Trophoblast cell (in vitro differentiated cells and primary cell): ENCODE results near the gene CLIC3.

ENCODE experiments used
- DNase-seq, 2 donors: peaks; one replicate each; pipeline ENCODE4 v3.0.0-alpha.2; 2016
- H2AFZ ChIP-seq: 2 replicates; pipeline ENCODE4 v1.6.1; 2013; ENCODE audit warnings: low read length, moderate library complexity, mild to moderate bottlenecking; ENCODE audit not compliant: insufficient read depth, poor library complexity
- H2AK5ac ChIP-seq: 2 replicates; pipeline ENCODE4 v1.6.1; 2013; ENCODE audit warnings: mild to moderate bottlenecking, low read length
- H2BK120ac ChIP-seq: 2 replicates; pipeline ENCODE4 v1.6.1; 2013; ENCODE audit warnings: low read length, mild to moderate bottlenecking, moderate library complexity; ENCODE audit not compliant: insufficient read depth, poor library complexity
- H2BK12ac ChIP-seq: 2 replicates; pipeline ENCODE4 v1.6.1; 2013; ENCODE audit warnings: mild to moderate bottlenecking, low read length, moderate library complexity
- H2BK5ac ChIP-seq: 2 replicates; pipeline ENCODE4 v1.6.1; 2013; ENCODE audit warnings: low read length, low read depth, moderate library complexity, mild to moderate bottlenecking; ENCODE audit not compliant: poor library complexity
- H3K14ac ChIP-seq: 2 replicates; pipeline ENCODE4 v1.6.1; 2013; ENCODE audit warnings: mild to moderate bottlenecking, low read length
- H3K18ac ChIP-seq: 2 replicates; pipeline ENCODE4 v1.6.1; 2013; ENCODE audit warnings: mild to moderate bottlenecking, low read length
- H3K23ac ChIP-seq: 2 replicates; pipeline ENCODE4 v1.6.1; 2013; ENCODE audit warnings: low read length
- H3K27ac ChIP-seq: 2 replicates; pipeline ENCODE4 v1.5.1; 2013; ENCODE audit warnings: low read depth, mild to moderate bottlenecking, inconsistent platforms, low read length, moderate library complexity
- H3K27me3 ChIP-seq: 2 replicates; pipeline ENCODE4 v1.6.1; 2013; ENCODE audit warnings: inconsistent platforms, mild to moderate bottlenecking, low read length, moderate library complexity; ENCODE audit not compliant: insufficient read depth
- H3K36me3 ChIP-seq, 2 experiments: 1 replicate in 1 of 2; 2 replicates in 1 of 2; pipeline ENCODE4 v1.6.1; 2013; ENCODE audit warnings: low read length in 2 of 2, mild to moderate bottlenecking in 2 of 2, moderate library complexity in 1 of 2; ENCODE audit not compliant: insufficient read depth in 2 of 2, control insufficient read depth in 1 of 2
- H3K4ac ChIP-seq: 2 replicates; pipeline ENCODE4 v1.6.1; 2013; ENCODE audit warnings: low read depth, mild to moderate bottlenecking, low read length, moderate library complexity
- H3K4me1 ChIP-seq, 2 experiments: 1 replicate in 1 of 2; 2 replicates in 1 of 2; pipeline ENCODE4 v1.6.1; 2013; ENCODE audit warnings: low read length in 2 of 2, mild to moderate bottlenecking in 2 of 2, moderate library complexity in 1 of 2; ENCODE audit not compliant: insufficient read depth in 2 of 2, control insufficient read depth in 1 of 2
- H3K4me2 ChIP-seq: 2 replicates; pipeline ENCODE4 v1.6.1; 2013; ENCODE audit warnings: inconsistent platforms, mild to moderate bottlenecking, low read length, moderate library complexity
- H3K4me3 ChIP-seq: 2 replicates; pipeline ENCODE4 v1.5.1; 2013; ENCODE audit warnings: mild to moderate bottlenecking, low read depth, low read length, inconsistent platforms
- H3K79me1 ChIP-seq: one replicate; pipeline ENCODE4 v1.6.1; 2013; ENCODE audit warnings: low read length
- H3K79me2 ChIP-seq: 2 replicates; pipeline ENCODE4 v1.6.1; 2013; ENCODE audit warnings: low read length, mild to moderate bottlenecking; ENCODE audit not compliant: control insufficient read depth, insufficient read depth, poor library complexity
- H3K9ac ChIP-seq: 2 replicates; pipeline ENCODE4 v1.6.1; 2013; ENCODE audit warnings: mild to moderate bottlenecking, low read length
- H3K9me3 ChIP-seq: 2 replicates; pipeline ENCODE4 v1.6.1; 2013; ENCODE audit warnings: low read depth, mild to moderate bottlenecking, control low read depth, inconsistent platforms, low read length; ENCODE audit not compliant: insufficient read depth
- H4K12ac ChIP-seq: 2 replicates; pipeline ENCODE4 v1.6.1; 2013; ENCODE audit warnings: low read depth, mild to moderate bottlenecking, low read length, moderate library complexity
- H4K8ac ChIP-seq: 2 replicates; pipeline ENCODE4 v1.6.1; 2013; ENCODE audit warnings: low read depth, mild to moderate bottlenecking, low read length, moderate library complexity
- H4K91ac ChIP-seq: one replicate; pipeline ENCODE4 v1.6.1; 2013; ENCODE audit warnings: low read depth, mild to moderate bottlenecking, low read length, moderate library complexity
- WGBS: extraction: QIAGEN DNeasy Blood & Tissue Kit; methylation state at CpG from one replicate; pipeline ENCODE4 v1.1.7; 2013; ENCODE audit warnings: missing lambda C conversion rate; ENCODE audit not compliant: insufficient read length, insufficient coverage; ENCODE audit errors: extremely low coverage; 5-methylcytosine and 5-hydroxymethylcytosine counted together

The CLIC3 gene

DNA sequence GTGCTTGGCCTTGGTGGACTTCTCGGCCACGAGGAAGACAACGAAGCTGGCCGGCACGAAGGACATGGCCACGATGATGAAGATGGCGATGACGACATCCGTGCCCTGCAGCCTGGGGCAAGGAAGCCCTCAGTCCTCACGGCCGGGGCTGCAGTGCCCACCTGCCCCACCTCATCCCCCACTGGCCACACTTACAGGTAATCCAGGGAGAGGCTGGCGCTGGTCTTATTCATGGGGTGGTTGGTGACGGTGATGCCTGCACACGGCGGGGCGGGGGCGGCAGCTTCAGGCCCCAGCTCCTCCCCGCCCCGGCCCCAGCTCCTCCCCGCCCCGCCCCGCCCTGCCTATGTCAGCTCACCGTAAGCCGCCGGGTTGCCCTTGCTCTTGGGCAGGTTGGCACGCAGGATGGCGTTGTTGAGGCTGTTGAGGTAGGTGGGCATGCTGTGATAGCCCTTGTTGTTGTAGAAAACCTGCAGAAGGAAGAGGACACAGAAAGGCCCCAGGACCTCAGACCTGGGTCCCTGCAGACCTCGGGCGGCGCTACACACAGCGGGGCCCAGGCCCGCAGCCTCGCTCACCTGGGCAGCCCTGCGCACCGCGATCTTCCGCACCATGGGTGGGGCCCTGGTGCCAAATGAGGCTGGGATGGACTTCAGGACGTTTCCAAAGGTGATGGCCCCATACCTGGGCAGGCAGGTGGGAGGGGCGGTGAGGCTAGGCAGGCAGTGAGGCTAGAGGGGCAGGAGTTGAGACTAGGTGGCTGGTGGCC, 15.7 kb upstream of the CLIC3 start:
- Histone ChIP-seq H3K27ac (no peak overlapping the region), H3K18ac (no peak overlapping the region), H3K27me3 (no peaks in the 10 kb centered on the region), H2AK5ac (no peak overlapping the region), H4K12ac (no peak overlapping the region), H2BK5ac (no peak overlapping the region), H3K79me1 (no peaks in the 10 kb centered on the region), H4K91ac (no peak overlapping the region), H3K79me2 (no peaks in the 10 kb centered on the region), H4K8ac (no peak overlapping the region), H3K4me1 (no peaks in the 10 kb centered on the region), H3K36me3 (no peaks in the 10 kb centered on the region), H3K14ac (no peak overlapping the region), H2BK12ac (no peak overlapping the region), H3K4ac (no peak overlapping the region), H3K4me3 (no peak overlapping the region), H2BK120ac (no peak overlapping the region), H3K4me2 (no peak overlapping the region), H3K9ac (no peak overlapping the region), H2AFZ (no peak overlapping the region), H3K23ac (no peak overlapping the region), H3K9me3 (peaks cover 23% of the 10 kb centered on the region)
- no CpG with 5 or more reads among the region's 39 CpGs for WGBS
- no peak for DNase-seq

DNA sequence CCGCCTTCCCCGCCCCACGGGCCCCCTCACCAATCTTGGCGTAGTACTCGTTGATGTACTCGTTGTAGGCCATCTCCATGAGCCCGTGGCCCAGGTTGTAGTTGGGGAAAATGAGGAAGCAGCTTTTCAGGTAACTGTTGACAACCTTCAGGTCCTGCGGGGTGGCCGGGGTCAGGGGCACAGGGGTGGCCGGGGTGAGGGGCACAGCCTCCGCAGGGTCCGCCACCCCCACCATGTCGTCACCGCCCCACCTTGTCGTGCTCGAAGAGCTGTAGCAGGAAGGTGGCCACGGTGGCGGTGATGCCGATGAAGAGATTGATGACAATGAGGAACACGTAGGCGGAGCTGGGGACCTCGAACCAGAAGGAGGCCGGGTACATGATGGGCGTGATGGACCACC, 14.8 kb upstream of the CLIC3 start:
- Histone ChIP-seq H3K4me2 (no peak overlapping the region), H3K18ac (no peak overlapping the region), H3K79me2 (no peaks in the 10 kb centered on the region), H3K23ac (no peak overlapping the region), H3K27ac (no peak overlapping the region), H2BK12ac (no peak overlapping the region), H2BK120ac (no peak overlapping the region), H2AFZ (no peak overlapping the region), H4K12ac (no peak overlapping the region), H3K79me1 (no peaks in the 10 kb centered on the region), H3K4ac (no peak overlapping the region), H3K4me1 (no peaks in the 10 kb centered on the region), H3K14ac (no peak overlapping the region), H3K9ac (no peak overlapping the region), H4K91ac (no peak overlapping the region), H2AK5ac (no peak overlapping the region), H3K4me3 (no peak overlapping the region), H2BK5ac (no peak overlapping the region), H4K8ac (no peak overlapping the region), H3K36me3 (no peaks in the 10 kb centered on the region), H3K27me3 (no peaks in the 10 kb centered on the region), H3K9me3 (peaks cover 19% of the 10 kb centered on the region)
- no CpG with 5 or more reads among the region's 24 CpGs for WGBS
- DNase-seq, result no peak

DNA sequence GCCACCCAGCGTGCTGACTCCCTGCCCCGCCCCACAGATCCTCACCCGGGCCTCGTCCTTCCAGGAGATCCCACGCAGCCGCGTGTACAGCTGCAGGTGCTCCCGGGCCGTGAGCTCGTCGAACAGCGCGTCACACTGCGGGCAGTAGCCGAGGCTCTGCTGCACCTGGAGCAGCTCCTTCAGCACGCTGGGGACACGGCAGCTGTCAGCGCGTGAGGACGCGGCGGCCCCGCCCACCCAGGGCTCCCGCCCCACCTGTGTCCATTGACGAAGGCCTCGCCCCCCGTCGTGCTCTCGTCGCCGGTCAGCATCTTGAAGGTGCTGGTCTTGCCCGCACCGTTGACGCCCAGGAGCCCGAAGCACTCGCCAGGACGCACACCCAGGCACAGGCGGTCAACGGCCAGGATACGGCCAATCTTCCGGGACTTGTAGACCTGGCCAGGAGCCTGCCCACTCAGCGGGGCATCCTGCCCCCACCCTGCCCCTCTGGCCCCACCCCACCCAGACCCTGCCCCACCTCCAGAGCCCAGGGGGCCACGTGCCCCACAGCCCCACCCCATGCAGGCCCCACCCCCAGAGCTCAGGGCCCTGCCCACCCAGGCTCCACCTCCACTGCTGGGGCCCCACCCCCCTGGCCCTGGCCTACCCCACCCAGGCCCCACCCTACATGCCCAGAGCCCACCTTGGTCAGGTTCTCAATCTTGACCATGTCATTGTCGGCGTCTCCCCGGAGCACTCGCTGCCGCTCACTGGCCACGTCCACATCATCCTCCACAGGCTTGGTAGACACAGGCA, 13.8 kb upstream of the CLIC3 start:
- H3K79me2 ChIP-seq, result no peaks in the 10 kb centered on the region
- H3K18ac ChIP-seq, result no peak overlapping the region
- no peak overlapping the region for H2BK120ac ChIP-seq
- no peak overlapping the region for H2BK5ac ChIP-seq
- no peak overlapping the region for H4K91ac ChIP-seq
- H3K9ac ChIP-seq, result no peak overlapping the region
- no peaks in the 10 kb centered on the region for H3K4me1 ChIP-seq
- H3K79me1 ChIP-seq, result no peaks in the 10 kb centered on the region
- H3K4ac ChIP-seq, result no peak overlapping the region
- no peak overlapping the region for H4K12ac ChIP-seq
- peaks cover 11% of the 10 kb centered on the region for H3K9me3 ChIP-seq
- H3K27me3 ChIP-seq, result no peaks in the 10 kb centered on the region
- H4K8ac ChIP-seq, result no peak overlapping the region
- H3K4me2 ChIP-seq, result no peak overlapping the region
- H3K27ac ChIP-seq, result no peak overlapping the region
- no peak overlapping the region for H3K14ac ChIP-seq
- H2AK5ac ChIP-seq, result no peak overlapping the region
- WGBS, result no CpG with 5 or more reads among the region's 49 CpGs
- no peak overlapping the region for H3K23ac ChIP-seq
- H2AFZ ChIP-seq, result no peak overlapping the region
- no peaks in the 10 kb centered on the region for H3K36me3 ChIP-seq
- no peak for DNase-seq
- no peak overlapping the region for H3K4me3 ChIP-seq
- no peak overlapping the region for H2BK12ac ChIP-seq

DNA sequence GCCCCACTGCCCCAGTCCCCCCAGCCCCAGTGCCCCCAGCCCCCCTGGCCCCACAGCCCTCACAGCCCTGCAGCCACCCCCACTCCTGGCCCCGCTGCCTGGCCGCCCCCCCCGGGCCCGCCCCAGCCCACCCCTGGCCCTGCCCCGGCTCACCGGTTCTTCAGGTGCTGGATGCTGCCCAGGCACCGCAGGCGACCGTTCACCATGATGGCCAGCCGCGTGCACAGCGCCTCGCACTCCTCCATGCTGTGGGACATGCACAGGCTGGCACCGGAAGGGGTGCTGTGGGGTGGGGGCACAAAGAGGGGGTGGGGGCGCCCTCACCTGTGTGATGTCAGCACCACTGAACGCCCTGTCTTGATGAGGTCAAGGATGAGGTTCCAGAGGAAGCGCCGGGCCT, 12.8 kb upstream of the CLIC3 start:
- Histone ChIP-seq H3K79me2 (no peaks in the 10 kb centered on the region), H3K4me2 (no peak overlapping the region), H4K8ac (no peak overlapping the region), H3K14ac (no peak overlapping the region), H3K27ac (no peak overlapping the region), H4K91ac (no peak overlapping the region), H2AK5ac (no peak overlapping the region), H3K27me3 (no peaks in the 10 kb centered on the region), H3K9ac (no peak overlapping the region), H3K4ac (no peak overlapping the region), H2BK5ac (no peak overlapping the region), H2BK120ac (no peak overlapping the region), H3K18ac (no peak overlapping the region), H3K23ac (no peak overlapping the region), H4K12ac (no peak overlapping the region), H3K4me1 (no peaks in the 10 kb centered on the region), H3K36me3 (no peaks in the 10 kb centered on the region), H3K4me3 (no peak overlapping the region), H2AFZ (no peak overlapping the region), H3K79me1 (no peaks in the 10 kb centered on the region), H3K9me3 (peaks cover 8% of the 10 kb centered on the region), H2BK12ac (no peak overlapping the region)
- no peak for DNase-seq
- WGBS, result no CpG with 5 or more reads among the region's 18 CpGs
